ENCODE measurements around the gene PARN. TPM values are rescaled to one million over a fixed set of nuclear protein-coding genes. Genes with fewer than 3 reads are reported as not detected.

PARN gene
- total RNA-seq, 4 donors from 2014 or later = 11.4 to 26.9 (median 20.7) TPM

DNA sequence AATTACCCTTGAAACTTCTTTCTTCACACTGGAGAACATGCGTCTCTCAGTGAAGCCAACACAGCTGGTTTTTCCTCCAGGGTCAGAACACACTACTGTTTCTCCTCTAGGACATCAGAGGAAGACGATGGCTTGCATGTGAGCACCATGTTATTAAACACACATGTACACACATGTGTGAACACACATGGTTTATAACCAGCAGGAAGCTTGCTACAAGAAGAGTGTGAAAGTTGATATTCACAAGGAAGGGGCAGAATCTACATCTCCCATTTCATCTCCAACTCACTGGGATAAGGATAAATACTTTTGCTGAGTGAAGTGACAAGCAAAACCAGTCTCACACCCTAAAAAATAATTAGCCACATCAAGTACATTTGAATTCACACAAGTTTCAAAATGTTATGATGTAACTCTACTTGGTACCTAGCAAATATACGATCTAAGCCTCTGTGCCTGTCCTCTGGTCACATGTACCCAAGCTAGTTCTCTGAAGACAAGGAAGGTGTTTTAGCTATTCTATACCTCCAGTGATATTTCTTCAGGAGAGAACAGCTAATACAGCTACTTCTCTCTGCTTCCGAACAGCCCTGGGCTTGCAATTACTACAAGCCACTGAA lies 127.7 kb downstream of the PARN start:
- Histone ChIP-seq H3K27me3 (no peaks in the 10 kb centered on the region), H3K36me3 (no peaks in the 10 kb centered on the region), H3K27ac (peak overlapping the region; percentile 73 to 89 (median 87)), H3K9me3 (no peaks in the 10 kb centered on the region), H3K4me1 (peaks cover 28 to 66% (median 30%) of the 10 kb centered on the region in 3 donors), H3K4me3 (no peak overlapping the region)
- TF ChIP-seq POLR2A (IDR thresholded peaks at IDR 0.05) = no peak
- TF ChIP-seq, protein P1, sequence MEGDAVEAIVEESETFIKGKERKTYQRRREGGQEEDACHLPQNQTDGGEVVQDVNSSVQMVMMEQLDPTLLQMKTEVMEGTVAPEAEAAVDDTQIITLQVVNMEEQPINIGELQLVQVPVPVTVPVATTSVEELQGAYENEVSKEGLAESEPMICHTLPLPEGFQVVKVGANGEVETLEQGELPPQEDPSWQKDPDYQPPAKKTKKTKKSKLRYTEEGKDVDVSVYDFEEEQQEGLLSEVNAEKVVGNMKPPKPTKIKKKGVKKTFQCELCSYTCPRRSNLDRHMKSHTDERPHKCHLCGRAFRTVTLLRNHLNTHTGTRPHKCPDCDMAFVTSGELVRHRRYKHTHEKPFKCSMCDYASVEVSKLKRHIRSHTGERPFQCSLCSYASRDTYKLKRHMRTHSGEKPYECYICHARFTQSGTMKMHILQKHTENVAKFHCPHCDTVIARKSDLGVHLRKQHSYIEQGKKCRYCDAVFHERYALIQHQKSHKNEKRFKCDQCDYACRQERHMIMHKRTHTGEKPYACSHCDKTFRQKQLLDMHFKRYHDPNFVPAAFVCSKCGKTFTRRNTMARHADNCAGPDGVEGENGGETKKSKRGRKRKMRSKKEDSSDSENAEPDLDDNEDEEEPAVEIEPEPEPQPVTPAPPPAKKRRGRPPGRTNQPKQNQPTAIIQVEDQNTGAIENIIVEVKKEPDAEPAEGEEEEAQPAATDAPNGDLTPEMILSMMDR (IDR thresholded peaks at IDR 0.05) = no peak
- WGBS, 2 donors = 60 to 76% methylated on average over 3 to 4 of the region's 4 CpGs
- DNase-seq = no peak
- intact Hi-C loops (cut with DNase I) = no loop called here

DNA sequence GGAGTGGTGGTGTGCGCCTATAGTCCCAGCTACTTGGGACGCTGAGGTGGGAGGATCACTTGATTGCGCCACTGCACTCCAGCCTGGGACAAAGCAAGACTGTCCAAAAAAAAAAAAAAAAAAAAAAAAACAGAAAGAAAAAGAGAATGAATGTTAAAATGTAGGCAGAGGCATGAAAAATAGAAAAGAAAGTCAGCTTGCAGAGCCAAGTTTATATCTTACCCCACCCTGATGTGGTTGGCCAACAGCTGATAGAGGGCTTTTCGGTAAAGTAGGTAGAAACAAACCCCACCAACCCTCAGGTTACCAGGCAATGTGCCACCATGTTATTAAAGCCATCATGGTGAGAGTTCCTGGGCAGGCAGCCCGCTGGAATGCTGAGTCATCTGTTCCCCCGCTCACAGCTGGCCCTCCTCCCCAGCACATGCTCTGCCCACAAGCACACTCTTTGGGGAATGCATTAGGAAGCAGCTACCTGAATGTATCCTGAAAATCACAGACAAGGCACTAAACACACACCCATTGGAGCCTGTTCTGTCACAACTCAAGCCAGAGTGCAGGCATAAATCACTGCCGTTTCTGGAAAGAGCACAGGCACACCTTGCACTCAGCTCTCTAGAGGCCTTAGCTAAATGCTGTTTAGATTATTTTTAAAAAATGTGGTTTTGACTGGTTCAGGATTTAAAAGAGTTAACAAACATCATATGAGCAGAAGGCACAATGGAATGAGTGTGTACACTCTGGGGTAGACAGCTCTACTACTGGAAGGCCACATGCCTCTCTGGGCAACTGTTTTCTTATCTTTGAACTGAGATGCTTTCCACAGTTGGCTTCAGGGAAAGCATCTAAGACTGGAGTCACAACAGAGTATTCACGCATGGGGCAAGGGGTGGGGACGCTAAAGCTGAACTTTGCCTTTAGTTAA lies 128.5 kb downstream of the PARN start:
- Histone ChIP-seq H3K27me3 (no peaks in the 10 kb centered on the region), H3K27ac (peak overlapping the region; percentile 73 to 89 (median 87)), H3K4me1 (peaks cover 28 to 74% (median 30%) of the 10 kb centered on the region in 3 donors), H3K36me3 (no peaks in the 10 kb centered on the region), H3K9me3 (no peaks in the 10 kb centered on the region), H3K4me3 (peak overlapping the region in 1 of 4 donors; percentile 8)
- 25 to 30% methylated on average over 7 to 9 of the region's 9 CpGs for WGBS, 2 donors
- no peak for DNase-seq
- TF ChIP-seq, protein P1 (IDR thresholded peaks at IDR 0.05) = no peak
- TF ChIP-seq POLR2A (IDR thresholded peaks at IDR 0.05) = no peak
- intact Hi-C loops (cut with DNase I) = no loop called here

GRCh38 chr16:14500791-14501190 lies 129.3 kb downstream of the PARN start:
- peaks cover 28 to 82% (median 30%) of the 10 kb centered on the region in 3 donors for H3K4me1 ChIP-seq
- no peak for DNase-seq
- TF ChIP-seq, protein P1 (IDR thresholded peaks at IDR 0.05) = no peak
- no peak for TF ChIP-seq POLR2A (IDR thresholded peaks at IDR 0.05)
- no peaks in the 10 kb centered on the region for H3K36me3 ChIP-seq
- intact Hi-C loops (cut with DNase I) = no loop called here
- H3K9me3 ChIP-seq = no peaks in the 10 kb centered on the region
- H3K27me3 ChIP-seq = no peaks in the 10 kb centered on the region
- 57 to 59% methylated on average over 2 of the region's 2 CpGs for WGBS, 2 donors
- H3K27ac ChIP-seq = peak overlapping the region; percentile 12 to 89 (median 80)
- no peak overlapping the region for H3K4me3 ChIP-seq

GRCh38 chr16:14499110-14499509 lies 130.9 kb downstream of the PARN start:
- Histone ChIP-seq H3K27ac (peak overlapping the region in 1 of 4 donors; percentile 51), H3K9me3 (no peaks in the 10 kb centered on the region), H3K27me3 (no peaks in the 10 kb centered on the region), H3K4me1 (peaks cover 28 to 83% (median 30%) of the 10 kb centered on the region in 3 donors), H3K36me3 (no peaks in the 10 kb centered on the region), H3K4me3 (no peak overlapping the region)
- TF ChIP-seq POLR2A (IDR thresholded peaks at IDR 0.05) = no peak
- TF ChIP-seq, protein P1 (IDR thresholded peaks at IDR 0.05) = no peak
- WGBS, 2 donors = 72 to 87% methylated on average over 2 to 3 of the region's 3 CpGs
- DNase-seq = no peak
- intact Hi-C loops (cut with DNase I) = no loop called here
